Lung (tissue), 12 donors: ENCODE results near the gene RPS15A. TPM values are rescaled to one million over a fixed set of nuclear protein-coding genes. Genes with fewer than 3 reads are reported as not detected.

Experiments used
- ATAC-seq: fragments of 200-7000 bp; cut with Tn5 transposase; one replicate; pipeline ENCODE4 v1.9.1; 2020; ENCODE audit warnings: moderate number of reproducible peaks; ENCODE audit not compliant: insufficient read depth, low FRiP score
- DNase-seq, 3 donors: peaks; one replicate each; pipeline ENCODE4 v3.0.0-alpha.2; 2013 to 2017
- H3K27ac ChIP-seq, 2 donors: one replicate each; pipeline ENCODE4 v1.5.1; 2013; ENCODE audit warnings: mild to moderate bottlenecking in 2 of 2, moderate library complexity in 2 of 2, control low read depth in 1 of 2, inconsistent platforms in 1 of 2, low read depth in 1 of 2, low read length in 1 of 2
- H3K27me3 ChIP-seq, 3 donors: one replicate each; pipeline ENCODE4 v1.5.1; 2013; ENCODE audit warnings: low read length in 2 of 3; ENCODE audit not compliant: control insufficient read depth in 3 of 3, insufficient read depth in 3 of 3
- H3K36me3 ChIP-seq, 4 donors: one replicate each; pipeline ENCODE4 v1.5.1; 2013; ENCODE audit warnings: low read length in 4 of 4, mild to moderate bottlenecking in 1 of 4, moderate library complexity in 1 of 4; ENCODE audit not compliant: control insufficient read depth in 4 of 4, insufficient read depth in 4 of 4
- H3K4me1 ChIP-seq, 5 donors: one replicate each; pipeline ENCODE4 v1.5.1; 2013; ENCODE audit warnings: low read length in 5 of 5, mild to moderate bottlenecking in 2 of 5, moderate library complexity in 1 of 5; ENCODE audit not compliant: control insufficient read depth in 5 of 5, insufficient read depth in 5 of 5
- H3K4me3 ChIP-seq: one replicate; pipeline ENCODE4 v1.5.1; 2013; ENCODE audit warnings: mild to moderate bottlenecking, control low read depth, moderate library complexity
- H3K9ac ChIP-seq, 2 donors: one replicate each; pipeline ENCODE4 v1.5.1; 2013; ENCODE audit warnings: low read length in 2 of 2, control low read depth in 1 of 2; ENCODE audit not compliant: insufficient read depth in 1 of 2
- H3K9me3 ChIP-seq, 4 donors: one replicate each; pipeline ENCODE4 v1.5.1; 2013; ENCODE audit warnings: low read length in 3 of 4, mild to moderate bottlenecking in 1 of 4, moderate library complexity in 1 of 4; ENCODE audit not compliant: control insufficient read depth in 4 of 4, insufficient read depth in 3 of 4
- CTCF ChIP-seq: IDR thresholded peaks from 2 replicates; pipeline ENCODE4 v1.5.1; 2012; ENCODE audit warnings: mild to moderate bottlenecking; ENCODE audit errors: control extremely low read depth, extremely low read depth
- WGBS, 2 donors: extraction: QIAGEN DNeasy Blood & Tissue Kit; methylation state at CpG; one replicate each; pipeline ENCODE4 v1.1.7; 2013; 5-methylcytosine and 5-hydroxymethylcytosine counted together
- polyA plus RNA-seq, 2 donors: library from polyadenylated mRNA; stranded (reverse); fragments of 200-250 nt; gene quantifications; one replicate each; pipeline ENCODE4 v1.2.1, GENCODE V29; 2013
- total RNA-seq, 2 donors: library from RNA; depleted of rRNA in 1 of 2; stranded (reverse); fragments of >200 nt in 1 of 2; gene quantifications; one replicate each; pipeline ENCODE4 v1.2.1, GENCODE V29; 2014 to 2021
- donor health status: control.
- donor health status: control.
- donor health status: Bipolar disorder and iron deficiency.
- donor health status: healthy.
- donor health status: DM: yes; HTN: yes; CAD: no.

The RPS15A gene
- total and polyA plus RNA-seq, 4 donors: 887 to 3,620 (median 2,162) TPM

DNA sequence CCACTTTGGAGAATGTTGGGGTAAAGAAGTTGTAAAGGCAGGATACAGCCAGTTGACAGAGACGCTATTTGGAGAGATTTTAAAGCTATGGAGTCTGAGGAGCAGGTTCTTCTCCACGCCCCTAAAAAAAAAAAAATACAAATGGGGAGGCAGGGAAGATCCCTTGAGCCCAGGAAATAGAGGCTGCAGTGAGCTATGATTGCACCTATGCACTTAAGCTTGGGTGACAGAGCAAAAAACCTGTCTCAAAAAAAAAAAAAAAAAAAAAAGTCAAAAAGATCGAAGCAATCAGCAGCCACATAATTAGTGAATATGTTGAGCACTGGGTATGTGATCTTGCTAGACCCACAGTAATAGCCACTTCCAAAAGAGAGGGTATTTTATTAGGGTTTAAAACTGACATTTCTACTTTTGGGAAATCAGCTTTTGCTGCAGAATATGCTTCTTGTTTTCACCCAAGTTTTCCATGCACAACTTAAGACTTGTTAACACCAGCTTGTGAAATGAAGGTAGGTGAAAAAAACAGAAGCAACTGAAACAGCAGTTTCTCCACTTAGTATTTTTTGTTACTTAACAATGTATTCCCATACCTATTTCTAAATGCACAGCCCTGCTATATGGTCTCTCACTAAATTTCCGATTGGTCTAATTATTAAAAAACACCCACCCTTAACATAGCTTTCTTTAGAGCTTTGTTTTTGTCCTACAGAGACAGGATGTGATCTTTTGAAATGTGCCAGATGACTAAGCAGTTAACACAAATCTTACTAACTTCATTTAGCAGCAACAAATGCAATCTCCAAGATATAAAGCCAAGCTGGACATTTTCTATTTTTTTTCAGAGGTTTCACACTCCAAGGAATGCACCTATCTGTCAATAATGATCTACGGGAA lies 13.7 kb upstream of the RPS15A start:
- DNase-seq (no peak), ATAC-seq (no peak)
- Histone ChIP-seq H3K9me3 (no peaks in the 10 kb centered on the region), H3K9ac (peak overlapping the region in 1 of 2 donors; percentile 3), H3K27me3 (no peaks in the 10 kb centered on the region), H3K4me1 (peaks cover 0 to 18% (median 2%) of the 10 kb centered on the region in 5 donors), H3K4me3 (no peak overlapping the region), H3K27ac (peak overlapping the region; percentile 27 to 41), H3K36me3 (peaks cover 0 to 15% (median 5%) of the 10 kb centered on the region in 4 donors)
- TF ChIP-seq CTCF: no peak
- 32 to 68% methylated on average over 5 of the region's 5 CpGs for WGBS, 2 donors

DNA sequence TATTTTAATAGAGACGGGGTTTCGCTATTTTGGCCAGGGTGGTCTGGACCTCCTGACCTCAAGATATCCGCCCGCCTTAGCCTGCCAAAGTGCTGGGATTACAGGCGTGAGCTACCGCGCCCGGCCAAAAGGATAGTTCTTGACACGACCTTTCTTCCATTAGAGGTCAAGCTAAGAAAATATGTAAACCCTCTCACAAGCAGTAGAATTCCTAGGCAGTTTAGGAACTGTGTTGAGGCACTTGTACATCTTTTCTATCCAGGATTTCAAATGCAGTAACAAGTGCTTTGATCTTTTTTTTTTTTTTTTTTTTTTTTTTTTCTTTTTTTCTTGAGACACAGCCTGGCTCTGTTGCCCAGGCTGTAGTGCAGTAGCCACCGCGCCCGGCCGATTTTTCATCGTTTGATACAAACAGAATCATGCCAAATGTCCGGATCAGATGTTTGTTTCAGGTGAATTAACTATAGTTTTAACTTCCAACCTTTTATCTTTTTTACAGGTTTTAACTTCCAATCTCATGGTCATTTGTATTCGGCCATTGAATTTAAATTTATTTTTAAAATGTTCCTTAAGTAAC lies 12.7 kb upstream of the RPS15A start:
- Histone ChIP-seq H3K27me3 (no peaks in the 10 kb centered on the region), H3K36me3 (peaks cover 0 to 11% (median 3%) of the 10 kb centered on the region in 4 donors), H3K9ac (no peak overlapping the region), H3K9me3 (no peaks in the 10 kb centered on the region), H3K27ac (no peak overlapping the region), H3K4me1 (peaks cover 0 to 27% (median 2%) of the 10 kb centered on the region in 5 donors), H3K4me3 (no peak overlapping the region)
- no peak for ATAC-seq
- no peak for TF ChIP-seq CTCF
- DNase-seq: peak in 1 of 3 donors; percentile 19
- 85 to 94% methylated on average over 16 of the region's 16 CpGs for WGBS, 2 donors

- peaks cover 0 to 27% (median 2%) of the 10 kb centered on the region in 5 donors for H3K4me1 ChIP-seq
- peak; percentile 97 for ATAC-seq
- H3K27ac ChIP-seq: peak within 1 kb of the TSS; percentile 79 to 96
- peaks cover 1 to 10% (median 4%) of the 10 kb centered on the region in 4 donors for H3K36me3 ChIP-seq
- H3K9ac ChIP-seq: peak within 1 kb of the TSS; percentile 83 to 92
- 0 to 1% methylated on average over 58 to 77 of the region's 77 CpGs for WGBS, 2 donors
- peak; percentile 99 to 100 (median 99) for DNase-seq
- H3K4me3 ChIP-seq: peak within 1 kb of the TSS; percentile 97
- H3K27me3 ChIP-seq: no peaks in the 10 kb centered on the region
- no peaks in the 10 kb centered on the region for H3K9me3 ChIP-seq
- peak; percentile 96 for TF ChIP-seq CTCF
Observed at GRCh38 chr16:18801145-18801972, 11.2 kb upstream of the RPS15A start, which contains the start of gene ARL6IP1. TSS of gene ARL6IP1 (minus strand) at chr16:18801549. CDS start at chr16:18801466, 83 bp downstream.
